KBM-7 (cell line): ENCODE data around the gene AATK.

Experiments
- DNase-seq: peaks from one replicate; pipeline ENCODE4 v3.0.0-alpha.2; 2015
- in situ Hi-C: fragments of 300-500 bp; cut with MboI; formaldehyde crosslinking; loops from 2 replicates; pipeline ENCODE4 v1.14.3; 2020; ENCODE audit warnings: low sequenced_read_pairs, low pct_unique_long_range_greater_than_20kb, mixed read lengths

AATK gene

DNA sequence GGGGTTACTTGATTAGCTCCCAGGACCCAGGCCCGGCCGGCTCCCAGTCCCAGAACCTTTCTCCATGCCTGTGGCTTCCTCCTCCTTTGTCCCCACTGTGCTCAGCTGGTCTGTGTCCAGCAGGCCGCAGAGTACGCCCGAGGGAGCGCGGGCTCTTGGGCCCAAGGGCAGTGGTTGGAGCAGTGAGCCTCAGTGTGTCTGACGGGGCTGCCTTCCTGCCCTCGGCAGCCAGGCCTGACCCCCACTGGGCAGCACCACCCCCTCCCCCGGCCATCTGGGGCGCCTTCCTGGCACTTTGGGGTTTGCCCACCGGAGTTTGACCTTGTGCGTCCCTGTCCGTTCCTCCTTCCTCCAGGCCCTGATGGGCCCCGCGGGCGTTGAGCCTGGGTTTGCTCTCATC, 63.2 kb downstream of the AATK start:
- DNase-seq = no peak
- in situ Hi-C loops = no loop called here

DNA sequence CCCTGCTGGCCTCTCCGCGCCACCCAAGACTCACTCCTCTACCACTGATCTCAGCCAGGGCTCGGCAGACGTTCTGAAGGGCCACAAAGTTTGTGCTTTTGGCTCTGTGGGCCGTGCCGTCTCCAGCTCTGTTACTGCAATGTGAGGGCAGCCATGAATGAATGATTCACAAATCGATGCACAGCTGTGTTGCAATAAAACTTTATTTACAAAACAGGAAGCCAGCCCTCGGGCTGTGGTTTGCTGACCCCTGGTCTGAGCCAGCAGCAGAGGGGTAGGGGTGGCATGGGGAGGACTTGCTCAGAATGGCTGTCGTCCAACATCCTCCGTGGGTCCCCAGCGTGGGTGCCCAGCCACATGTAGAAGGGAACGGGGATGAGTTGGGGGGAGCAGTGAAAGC, 63.7 kb downstream of the AATK start:
- in situ Hi-C loops = no loop called here
- no peak for DNase-seq

DNA sequence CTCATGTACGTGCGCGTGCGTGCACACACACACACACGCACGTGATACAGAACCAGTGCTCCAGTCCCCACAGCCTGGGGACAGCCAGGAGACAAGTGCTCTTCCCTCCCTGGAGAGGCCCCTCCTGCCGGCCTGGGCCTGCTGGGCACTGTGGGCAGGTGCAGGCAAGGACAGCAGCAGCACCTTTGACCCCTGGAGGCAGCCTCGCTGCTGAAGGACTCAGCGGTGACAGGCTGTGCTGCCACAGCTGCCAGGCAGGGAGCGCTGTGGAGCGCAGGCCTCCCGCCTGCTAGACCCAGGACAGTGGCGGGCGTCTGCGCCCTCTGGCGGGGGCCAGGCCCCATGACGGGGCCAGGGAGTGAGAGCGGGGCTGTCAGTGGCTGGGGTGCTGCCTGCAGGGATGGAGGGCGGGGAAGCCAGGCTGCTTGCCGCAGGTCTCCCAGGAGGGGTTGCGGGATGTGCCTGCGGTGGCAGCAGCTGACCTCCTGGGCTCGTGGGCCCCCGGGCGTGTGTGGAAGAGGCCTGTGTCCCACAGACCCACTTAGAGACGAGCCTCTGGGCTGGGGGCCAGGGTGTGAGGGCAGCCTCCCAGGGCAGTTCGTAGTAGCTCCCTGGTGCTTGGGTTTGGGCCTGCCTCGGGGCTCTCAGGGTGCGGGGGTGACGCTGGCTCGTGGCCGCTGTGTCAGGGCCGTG, 64.3 kb downstream of the AATK start:
- in situ Hi-C loops = no loop called here
- peak; percentile 84 for DNase-seq

DNA sequence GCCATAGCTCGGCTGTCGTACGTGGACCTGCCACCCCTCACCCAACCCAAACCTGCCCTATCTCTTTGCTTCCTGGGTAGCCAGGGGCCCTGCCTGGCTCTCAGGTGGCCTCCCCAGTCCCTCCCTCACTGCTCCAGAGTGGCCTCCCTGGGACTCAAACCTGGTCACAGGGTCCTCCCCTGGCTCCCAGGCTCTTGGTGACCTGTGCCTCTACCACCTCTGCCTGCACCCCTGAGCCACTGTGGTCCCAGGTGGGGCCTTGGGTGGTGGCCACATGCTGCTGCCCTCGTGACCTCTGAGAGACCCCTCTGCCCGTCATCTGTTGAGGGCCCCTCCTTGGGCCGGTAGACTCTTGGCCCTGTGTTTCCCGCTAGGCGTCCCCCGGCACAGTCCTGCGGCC, 65.4 kb downstream of the AATK start:
- in situ Hi-C loops = no loop called here
- DNase-seq = no peak

DNA sequence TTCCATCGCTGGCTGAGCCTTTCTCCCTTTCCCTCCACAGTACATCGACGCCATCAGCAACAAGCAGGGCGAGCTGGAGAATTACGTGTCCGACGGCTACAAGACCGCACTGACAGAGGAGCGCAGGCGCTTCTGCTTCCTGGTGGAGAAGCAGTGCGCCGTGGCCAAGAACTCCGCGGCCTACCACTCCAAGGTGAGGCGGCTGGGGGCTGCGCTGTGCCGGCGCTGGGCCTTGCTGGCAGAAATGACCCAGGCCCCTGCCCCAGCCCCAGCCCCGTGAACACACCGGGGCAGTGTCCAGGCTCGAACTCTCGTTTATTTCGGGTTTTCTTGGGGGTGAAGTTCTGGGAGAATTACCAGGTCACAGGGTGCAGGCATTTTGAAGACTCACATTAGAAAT, 66.1 kb downstream of the AATK start:
- DNase-seq = no peak
- in situ Hi-C loops = no loop called here

DNA sequence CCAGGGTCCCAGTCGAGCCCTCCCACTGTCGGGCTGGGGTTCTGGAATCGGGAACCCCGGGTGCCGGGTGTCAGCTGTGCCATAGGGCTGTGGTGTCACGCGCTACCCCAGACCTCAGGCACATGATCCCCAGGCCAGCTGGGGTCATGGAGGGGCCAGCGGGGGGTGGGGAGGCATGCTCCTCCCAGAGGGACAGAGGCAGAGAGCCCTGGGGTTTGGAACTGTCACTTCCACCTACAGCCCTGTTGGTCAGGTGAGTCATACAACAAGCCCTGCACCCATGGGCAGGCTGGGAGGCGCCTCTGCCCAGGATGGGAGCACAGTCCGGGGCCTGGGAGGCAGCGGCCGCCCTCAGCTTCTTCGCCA, 68.1 kb downstream of the AATK start:
- in situ Hi-C loops = no loop called here
- no peak for DNase-seq

DNA sequence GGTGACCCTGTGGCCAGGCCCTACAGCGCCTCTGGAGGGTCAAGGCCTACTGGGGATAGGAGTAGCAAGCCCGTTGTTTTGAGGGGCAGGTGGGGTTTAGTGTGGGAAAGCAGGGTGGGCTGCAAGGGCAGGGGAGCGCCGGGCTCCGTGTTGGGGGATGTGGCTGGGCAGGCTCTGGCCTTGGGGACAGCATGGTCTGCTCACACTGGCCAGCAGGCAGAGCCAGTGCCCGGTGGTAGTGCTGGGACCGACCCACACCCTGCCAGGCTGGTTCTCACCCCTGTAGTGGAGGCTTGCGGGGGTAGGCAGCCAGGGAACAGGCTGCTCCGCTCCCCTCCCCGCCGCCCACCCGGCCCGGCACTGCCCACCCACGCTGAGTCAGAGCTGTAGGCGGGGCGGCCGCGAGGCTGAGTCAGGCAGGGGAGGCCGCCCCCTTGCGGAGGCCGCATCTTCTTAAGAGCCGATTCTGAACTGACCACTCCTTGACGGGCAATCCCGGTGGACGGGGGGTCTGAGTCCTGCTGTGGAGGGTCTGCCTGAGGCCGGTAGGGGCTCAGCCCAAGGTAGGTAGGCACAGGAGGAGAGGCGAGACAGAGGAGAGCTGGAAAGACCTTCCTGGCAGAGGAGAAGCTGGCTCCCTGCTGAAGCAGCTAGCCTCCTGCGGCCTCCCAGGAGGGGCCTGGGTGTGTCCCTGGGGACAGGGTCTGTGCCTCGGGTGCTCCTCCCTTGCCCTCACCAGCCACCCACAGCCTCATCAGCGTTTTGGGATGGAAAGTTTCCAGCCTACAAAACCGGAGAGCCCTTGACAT, 68.7 kb downstream of the AATK start:
- DNase-seq = peak; percentile 57
- in situ Hi-C loops = no loop called here

DNA sequence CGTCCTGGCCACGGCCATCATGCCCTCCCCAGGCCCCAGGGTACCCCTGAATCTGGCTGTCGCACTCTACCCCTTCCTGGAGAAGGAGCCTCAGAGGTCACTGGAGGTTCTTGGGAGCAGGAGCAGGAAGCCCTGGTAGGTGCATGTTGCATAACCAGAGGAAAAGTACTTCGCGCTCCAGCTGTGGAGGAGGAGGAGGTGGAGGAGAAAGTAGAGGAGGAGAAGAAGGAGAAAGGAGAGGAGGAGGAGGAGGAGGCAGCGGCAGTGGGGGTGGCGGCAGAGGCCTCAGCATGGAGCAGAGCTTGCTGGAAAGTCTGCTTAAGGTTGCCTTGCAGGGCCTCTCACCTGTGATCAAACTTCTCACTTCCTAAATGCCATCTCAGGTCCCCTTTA, 69.3 kb downstream of the AATK start:
- peak; percentile 29 for DNase-seq
- in situ Hi-C loops = no loop called here

DNA sequence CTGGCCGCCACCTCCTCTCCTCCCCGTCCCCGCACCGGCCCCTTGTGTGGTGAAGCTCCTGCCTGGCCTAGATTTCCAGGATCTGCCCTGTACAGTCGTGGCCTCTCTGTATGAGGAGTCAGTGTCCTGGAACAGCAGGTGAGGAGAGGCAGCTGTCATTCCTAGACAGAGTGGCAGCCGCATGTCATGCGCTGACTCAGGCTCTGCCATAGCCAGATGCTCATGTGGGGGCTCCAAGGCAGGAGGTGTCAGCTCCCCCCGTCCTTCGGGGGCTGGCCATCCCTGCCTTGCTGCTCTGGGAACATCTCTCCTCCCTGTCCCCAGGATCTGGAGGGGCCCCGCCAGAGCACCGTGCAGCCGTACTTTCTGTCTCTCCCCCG, 70.6 kb downstream of the AATK start:
- in situ Hi-C loops = no loop called here
- no peak for DNase-seq

DNA sequence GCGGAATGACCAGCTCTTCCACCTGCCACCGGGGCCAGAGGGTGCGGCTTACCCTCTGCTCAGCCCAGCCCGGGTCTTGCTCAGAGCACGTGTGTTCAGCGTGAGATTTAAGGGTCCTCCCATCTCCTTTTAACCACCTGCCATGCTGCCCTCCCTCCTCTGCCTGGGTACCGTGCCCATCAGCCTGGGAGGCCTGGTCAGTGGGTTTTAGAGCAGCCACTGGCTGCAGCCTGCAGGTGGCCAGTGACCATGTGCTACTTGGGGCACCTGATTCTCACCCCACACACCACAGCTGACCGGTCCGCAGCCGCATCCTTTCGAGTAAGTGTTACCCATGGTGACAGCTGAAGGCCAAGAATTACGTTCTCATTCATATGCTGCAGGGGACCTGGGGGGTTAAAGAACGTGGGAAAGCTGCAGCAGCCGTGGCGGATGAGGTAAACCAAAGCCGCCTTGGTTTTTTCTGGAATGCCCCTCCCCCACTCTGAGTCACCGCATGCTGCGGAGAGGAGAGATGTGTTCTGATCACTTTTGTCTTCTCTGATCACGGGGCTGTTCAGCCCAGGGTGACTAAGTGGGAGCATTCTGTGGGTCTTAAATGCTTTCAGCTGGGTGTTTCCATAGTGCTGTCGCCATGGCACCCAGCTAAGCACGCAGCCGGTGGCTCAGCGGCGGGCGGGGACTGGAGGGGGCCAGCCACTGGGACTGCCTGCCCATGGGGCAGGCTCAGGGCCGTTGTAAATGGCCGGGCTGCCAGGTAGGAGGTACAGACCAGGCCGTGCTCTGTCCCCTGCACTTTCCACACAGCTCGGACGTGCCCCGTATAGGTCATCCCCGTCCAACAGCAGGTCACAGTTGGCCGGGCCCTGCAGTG, 71.3 kb downstream of the AATK start:
- in situ Hi-C loops = no loop called here
- DNase-seq = peak; percentile 95

DNA sequence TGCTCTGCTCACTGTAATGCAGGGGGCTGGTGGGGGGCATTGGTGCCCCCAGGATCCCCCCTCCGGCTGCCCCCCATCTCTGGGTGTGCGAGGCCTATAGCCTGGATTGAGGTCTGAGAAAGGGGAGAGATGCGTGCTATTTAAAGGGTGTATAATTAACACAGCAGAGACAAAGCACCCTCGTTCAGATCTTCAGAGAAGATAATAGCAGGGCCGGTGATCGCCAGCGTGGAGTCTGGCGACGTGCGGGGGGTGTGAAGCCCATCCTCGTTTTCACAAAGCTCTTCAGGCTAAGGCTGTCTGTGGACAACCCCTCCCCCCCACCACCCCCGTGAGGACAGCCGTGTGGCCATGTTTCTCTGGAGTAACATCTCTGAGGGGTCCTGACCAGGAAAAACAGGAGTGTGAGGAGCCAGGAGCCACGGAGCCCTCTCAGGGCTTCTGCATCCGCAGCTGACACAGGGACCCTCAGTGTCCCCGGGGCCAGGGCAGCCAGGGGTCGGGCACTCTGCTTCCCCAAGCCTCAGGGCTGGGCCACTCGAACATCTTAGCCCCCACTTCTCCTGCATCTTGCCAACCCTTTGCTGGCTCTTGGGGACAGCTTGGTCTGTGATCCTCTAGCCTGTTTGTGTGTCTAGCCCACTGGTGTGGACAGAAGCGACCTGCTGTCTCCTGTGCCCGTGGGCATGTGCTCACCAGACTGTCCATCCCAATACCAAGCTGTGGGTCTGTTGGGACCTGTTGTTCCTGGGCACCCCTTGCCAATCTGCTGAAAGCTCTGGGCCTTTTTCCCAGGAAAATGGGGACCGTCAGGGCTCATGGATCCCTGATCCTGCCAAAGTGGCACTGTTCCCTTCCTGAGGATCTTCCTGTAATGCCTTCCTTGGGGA, 72.2 kb downstream of the AATK start:
- DNase-seq = no peak
- in situ Hi-C loops = no loop called here

DNA sequence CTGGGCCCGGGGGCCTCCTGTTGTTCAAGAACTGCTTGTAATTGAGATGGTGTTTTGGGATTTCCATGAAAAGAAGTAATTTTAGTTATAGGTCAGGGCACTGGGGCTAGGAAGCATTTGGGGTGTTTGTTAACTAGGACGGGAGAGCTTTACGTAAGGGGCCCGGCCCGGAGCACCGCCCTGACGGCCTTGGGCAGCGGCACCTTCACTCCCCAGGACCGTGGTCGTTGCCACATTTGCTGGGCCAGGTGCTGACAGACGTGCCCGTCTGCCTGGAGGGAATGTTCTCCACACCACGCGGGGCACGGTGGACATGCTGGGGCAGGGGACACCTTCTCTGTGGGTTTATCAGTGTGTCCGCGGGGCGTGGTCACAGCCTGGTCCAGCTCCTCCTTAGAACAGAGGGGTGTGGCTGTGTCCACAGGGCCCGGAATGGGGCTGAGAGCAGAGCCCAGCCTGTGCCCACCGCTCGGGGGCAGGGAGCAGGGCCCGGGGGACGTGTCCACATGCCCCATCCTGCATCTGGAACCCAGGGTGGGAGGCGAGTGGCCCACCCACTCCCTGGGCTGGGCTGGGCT, 73.4 kb downstream of the AATK start:
- no peak for DNase-seq
- in situ Hi-C loops = no loop called here

DNA sequence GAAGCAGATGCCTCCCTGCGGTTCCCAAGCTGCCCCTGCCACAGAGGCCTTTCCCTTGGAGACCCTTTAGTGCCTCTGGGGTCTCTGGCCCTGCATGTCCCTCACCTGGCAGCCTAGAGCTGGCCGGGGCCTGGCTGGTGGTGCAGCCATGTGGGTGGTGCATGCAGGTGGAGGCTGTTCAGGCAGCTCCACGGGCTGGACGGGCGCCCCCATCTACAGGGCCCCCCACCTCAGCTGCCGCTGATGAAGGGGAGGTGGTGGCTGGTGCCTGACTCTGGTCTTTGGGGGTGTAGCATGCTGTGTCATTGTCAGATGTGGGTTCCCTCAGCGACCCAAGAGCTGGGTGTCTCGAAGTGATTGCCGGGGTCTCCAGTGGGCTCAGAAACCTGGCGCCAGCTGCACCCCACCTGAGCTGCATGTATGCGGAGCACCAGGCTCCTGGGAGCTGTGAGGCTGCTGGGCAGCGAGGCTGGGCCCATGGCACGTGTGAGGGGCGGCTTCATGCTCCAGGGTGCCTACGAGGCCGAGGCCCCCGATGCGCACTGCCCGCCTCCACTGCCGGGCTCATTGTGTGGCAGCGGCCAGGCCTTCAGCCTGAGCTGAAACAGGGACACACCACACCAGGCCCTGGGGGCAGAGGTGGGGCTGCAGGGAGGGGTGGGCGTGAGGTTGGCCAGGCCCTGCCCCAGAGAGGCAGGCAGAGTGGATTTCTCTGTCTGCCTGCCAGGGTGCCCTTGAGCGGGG, 74.1 kb downstream of the AATK start:
- no peak for DNase-seq
- in situ Hi-C loops = no loop called here

DNA sequence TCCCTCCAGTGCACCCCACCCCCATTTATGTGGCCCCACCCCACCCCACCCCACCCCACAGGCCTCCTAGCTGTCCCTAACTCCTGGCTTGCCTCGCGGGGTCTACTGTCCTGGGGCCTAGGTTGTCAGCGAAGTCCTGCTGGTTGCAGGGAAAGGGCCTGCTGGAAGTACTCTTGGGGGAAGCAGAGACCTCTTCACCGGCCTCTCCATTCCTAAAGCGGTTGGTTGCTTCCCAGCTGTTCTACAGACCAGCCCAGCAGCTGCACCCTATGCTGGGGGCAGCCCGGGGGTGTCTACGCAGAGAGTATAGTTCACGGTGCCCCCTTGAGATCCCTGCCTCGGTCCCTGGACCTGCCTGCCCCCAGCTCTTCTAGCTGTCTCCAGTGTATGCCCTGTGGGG, 74.9 kb downstream of the AATK start:
- in situ Hi-C loops = no loop called here

DNA sequence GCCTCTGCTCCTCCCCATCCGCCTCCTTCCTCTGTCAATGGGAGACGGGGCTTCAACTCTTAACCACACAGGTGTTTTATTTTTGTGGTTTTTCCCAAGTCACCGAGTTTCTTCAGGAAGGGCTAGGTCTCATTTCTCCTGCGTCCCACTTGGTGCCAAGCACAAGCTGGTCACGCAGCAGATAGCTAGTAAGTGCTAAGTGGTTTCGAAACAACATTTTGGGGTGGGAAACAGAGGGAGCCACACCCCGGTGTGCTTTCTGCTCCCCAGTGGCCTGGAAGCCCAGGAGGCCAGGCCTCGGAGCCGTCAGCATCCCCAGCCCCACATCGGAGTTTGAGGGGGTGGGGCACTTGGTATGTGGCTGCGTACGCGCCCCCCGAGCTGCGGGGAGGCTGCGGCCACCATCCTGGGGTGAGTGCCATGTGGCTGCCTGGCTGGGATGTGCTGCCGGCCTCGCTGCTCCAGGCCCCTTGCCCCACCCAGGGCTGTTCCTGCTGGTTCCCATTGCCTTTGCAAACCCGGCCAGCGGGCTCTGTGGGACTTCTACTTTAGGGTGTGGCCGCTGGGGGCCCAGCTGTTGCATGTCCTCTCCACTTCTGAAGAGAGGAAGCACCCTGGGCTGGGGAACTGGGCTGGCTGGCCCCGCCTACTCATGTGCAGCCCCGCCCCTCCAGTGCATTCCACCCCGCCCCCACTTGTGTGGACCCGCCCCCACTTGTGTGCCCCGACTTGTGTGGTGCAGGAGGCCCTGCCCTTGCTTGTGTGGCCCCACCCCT, 75.5 kb downstream of the AATK start:
- in situ Hi-C loops = no loop called here
- peak; percentile 37 for DNase-seq

More for the DNA sequence above, 74.9 kb downstream of the AATK start:
- DNase-seq = no peak

DNA sequence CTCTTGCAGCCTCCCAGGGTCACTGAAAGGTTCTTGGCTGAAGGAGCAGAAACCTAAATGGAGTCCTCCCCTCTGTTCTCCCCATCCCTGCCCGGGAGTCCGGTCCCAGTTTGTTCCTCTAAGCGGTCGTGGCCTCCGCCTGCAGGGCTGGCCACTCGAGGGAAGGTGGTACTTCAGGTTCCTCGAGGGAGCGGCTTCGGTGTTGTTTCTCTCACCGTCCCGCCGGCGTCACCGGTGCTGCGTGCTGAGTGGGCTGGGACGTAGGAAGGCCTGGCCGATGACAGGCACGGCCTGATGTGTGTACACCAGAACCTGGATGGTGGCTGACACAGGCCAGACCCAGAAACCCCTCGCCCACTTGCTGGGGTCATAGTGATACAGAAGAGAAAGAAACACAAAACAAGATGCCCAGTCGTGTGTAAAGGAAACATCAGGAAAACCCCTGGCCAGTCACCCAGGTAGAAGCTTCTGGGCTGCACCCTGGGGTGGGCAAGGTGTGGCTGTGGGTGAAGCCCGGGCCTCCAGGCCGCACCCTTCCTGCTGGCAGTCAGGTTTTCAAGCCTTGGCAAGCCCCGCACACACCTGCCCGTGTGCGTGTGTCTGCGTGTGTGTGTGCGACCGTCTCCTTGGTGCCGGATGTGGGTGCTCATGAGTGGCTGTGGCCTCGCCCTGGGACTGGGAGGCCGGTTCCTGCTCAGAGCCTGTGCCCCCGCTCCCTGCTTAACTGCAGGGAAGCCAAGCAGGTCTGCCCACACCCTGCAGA, 79.1 kb downstream of the AATK start:
- no peak for DNase-seq
- in situ Hi-C loops = no loop called here

DNA sequence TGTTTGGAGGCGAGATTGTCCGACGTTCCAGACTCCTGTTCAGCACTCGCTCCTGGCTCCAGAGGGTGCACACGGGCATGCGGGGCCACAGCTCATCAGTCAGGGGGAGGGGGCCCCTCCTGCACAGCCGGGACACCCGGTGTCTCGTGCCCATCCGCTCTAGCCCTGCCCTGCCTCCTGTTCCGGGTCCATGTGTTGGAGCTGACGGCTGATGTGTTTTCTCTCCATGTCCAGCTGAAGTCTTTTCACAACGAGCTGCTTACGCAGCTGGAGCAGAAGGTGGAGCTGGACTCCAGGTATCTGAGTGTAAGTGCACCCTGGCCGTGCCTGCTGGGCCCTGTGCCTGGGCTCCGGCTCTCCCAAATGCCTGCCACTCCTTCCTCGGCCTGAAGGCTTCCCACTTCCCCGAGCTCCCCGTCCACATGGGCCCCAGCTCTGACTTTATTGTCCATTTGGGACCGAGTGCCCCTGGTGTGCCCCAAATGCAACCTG, 80.6 kb downstream of the AATK start:
- in situ Hi-C loops = no loop called here
- DNase-seq = no peak
